OCI-LY3 (cell line): ENCODE results near the gene TFEC.
"Not testable (repeated sequence)": the region's sequence is repeated elsewhere in the genome, so short reads cannot be mapped to it uniquely, and the experiment has no call there.

Experiments used
- H2AFZ ChIP-seq: fragments of 200-600, 300-600 bp; shearing (Covaris generic); 2 replicates; pipeline ENCODE4 v1.6.0; 2014; ENCODE audit warnings: antibody characterized with exemption, low read depth, low read length
- H3K27ac ChIP-seq: fragments of 200-600, 300-600 bp; sonication (generic); 2 replicates; pipeline ENCODE4 v1.5.1; 2014; ENCODE audit warnings: mild to moderate bottlenecking, low read length, moderate library complexity, mixed read lengths
- H3K27me3 ChIP-seq: fragments of 200-600, 300-600 bp; sonication (generic); 2 replicates; pipeline ENCODE4 v1.6.1; 2014; ENCODE audit warnings: low read depth, low read length, mixed read lengths
- H3K36me3 ChIP-seq: fragments of 200-600, 300-600 bp; sonication (generic); replicated peaks from 2 replicates; pipeline ENCODE3; 2014; ENCODE audit warnings: low read depth, low read length, mixed read lengths
- H3K4me1 ChIP-seq: fragments of 300-600, 200-600 bp; sonication (generic); 2 replicates; pipeline ENCODE4 v1.6.1; 2014; ENCODE audit warnings: low read length, mixed read lengths
- H3K4me2 ChIP-seq: fragments of 200-600, 300-600 bp; sonication (generic); 2 replicates; pipeline ENCODE4 v1.6.1; 2014; ENCODE audit warnings: low read length, mixed read lengths
- H3K4me3 ChIP-seq: fragments of 300-600, 200-600 bp; sonication (generic); 2 replicates; pipeline ENCODE4 v1.5.1; 2014; ENCODE audit warnings: antibody characterized with exemption, mild to moderate bottlenecking, low read length, moderate library complexity
- H3K79me2 ChIP-seq: fragments of 300-600, 200-600 bp; shearing (Covaris generic); 2 replicates; pipeline ENCODE4 v1.6.1; 2014; ENCODE audit warnings: mild to moderate bottlenecking, low read length, mixed read lengths
- H3K9ac ChIP-seq: fragments of 300-600, 200-600 bp; shearing (Covaris generic); 2 replicates; pipeline ENCODE4 v1.6.0; 2014; ENCODE audit warnings: mild to moderate bottlenecking, low read length, moderate library complexity
- H3K9me3 ChIP-seq: fragments of 200-600, 300-600 bp; shearing (Covaris generic); 2 replicates; pipeline ENCODE4 v1.6.1; 2014; ENCODE audit warnings: low read length, mixed read lengths; ENCODE audit not compliant: insufficient read depth
- H4K20me1 ChIP-seq: fragments of 200-600, 300-600 bp; sonication (generic); 2 replicates; pipeline ENCODE4 v1.6.1; 2016; ENCODE audit warnings: low read length, mixed read lengths; ENCODE audit not compliant: insufficient read depth
- CTCF ChIP-seq: fragments of 200-600, 300-600 bp; sonication (generic); IDR thresholded peaks from 2 replicates; pipeline ENCODE4 v1.5.1; 2014; ENCODE audit warnings: antibody characterized with exemption, low read length, low read depth
- EZH2phosphoT487 ChIP-seq: fragments of 200-600 bp; shearing (Covaris generic); IDR thresholded peaks from 2 replicates; pipeline ENCODE4 v1.6.1; 2018; ENCODE audit warnings: antibody characterized with exemption, mixed run types, low read depth

Gene TFEC

GRCh38 chr7:116018731-116019130 is 11.8 kb downstream of the TFEC start:
- Histone ChIP-seq H3K27ac (peak overlapping the region; percentile 49), H3K79me2 (peaks cover 91% of the 10 kb centered on the region), H3K4me3 (no peak overlapping the region), H2AFZ (no peak overlapping the region), H3K9ac (no peak overlapping the region), H3K4me1 (peaks cover 43% of the 10 kb centered on the region), H3K36me3 (peaks cover 59% of the 10 kb centered on the region), H3K27me3 (no peaks in the 10 kb centered on the region), H4K20me1 (peaks cover 87% of the 10 kb centered on the region), H3K9me3 (no peaks in the 10 kb centered on the region), H3K4me2 (peak overlapping the region; percentile 17)
- no peak for TF ChIP-seq EZH2phosphoT487
- TF ChIP-seq CTCF, result no peak

- peaks cover 18% of the 10 kb centered on the region for H3K4me1 ChIP-seq
- peaks cover 59% of the 10 kb centered on the region for H3K36me3 ChIP-seq
- H3K27ac ChIP-seq, result no peak overlapping the region
- H3K9ac ChIP-seq, result no peak overlapping the region
- no peak overlapping the region for H2AFZ ChIP-seq
- H3K27me3 ChIP-seq, result no peaks in the 10 kb centered on the region
- H4K20me1 ChIP-seq, result peaks cover 71% of the 10 kb centered on the region
- H3K9me3 ChIP-seq, result no peaks in the 10 kb centered on the region
- TF ChIP-seq EZH2phosphoT487, result no peak
- H3K4me3 ChIP-seq, result no peak overlapping the region
- no peak overlapping the region for H3K4me2 ChIP-seq
- H3K79me2 ChIP-seq, result peaks cover 70% of the 10 kb centered on the region
Measured at GRCh38 chr7:116013675-116014074, 16.9 kb downstream of the TFEC start.

GRCh38 chr7:116011584-116011983 is 19.0 kb downstream of the TFEC start:
- Histone ChIP-seq H3K9me3 (peaks cover 4% of the 10 kb centered on the region; the same call in 1 of the 2 replicates), H3K27ac (no peak overlapping the region), H3K36me3 (peaks cover 69% of the 10 kb centered on the region), H3K9ac (no peak overlapping the region), H4K20me1 (peaks cover 55% of the 10 kb centered on the region), H3K4me3 (no peak overlapping the region), H3K27me3 (no peaks in the 10 kb centered on the region), H3K4me2 (no peak overlapping the region), H3K79me2 (peaks cover 67% of the 10 kb centered on the region), H3K4me1 (peaks cover 12% of the 10 kb centered on the region), H2AFZ (no peak overlapping the region)
- no peak for TF ChIP-seq CTCF
- TF ChIP-seq EZH2phosphoT487, result no peak

DNA sequence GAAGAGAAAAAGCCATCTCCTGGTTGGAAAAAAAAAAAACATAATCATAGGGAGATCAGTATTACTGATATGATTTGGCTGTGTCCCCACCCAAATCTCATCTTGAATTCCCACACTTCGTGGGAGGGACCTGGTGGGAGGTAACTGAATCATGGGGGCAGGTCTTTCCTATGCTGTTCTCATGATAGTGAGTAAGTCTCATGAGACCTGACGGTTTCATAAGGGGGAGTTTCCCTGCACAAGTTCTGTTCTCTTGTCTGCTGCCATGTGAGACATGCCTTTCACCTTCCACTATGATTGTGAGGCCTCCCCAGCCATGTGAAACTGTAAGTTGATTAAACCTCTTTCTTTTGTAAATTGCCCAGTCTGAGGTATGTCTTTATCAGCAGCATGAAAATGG is 25.8 kb downstream of the TFEC start:
- H3K4me3 ChIP-seq, H2AFZ ChIP-seq, H3K27me3 ChIP-seq, H3K9ac ChIP-seq, H3K9me3 ChIP-seq, H3K4me2 ChIP-seq: not testable (repeated sequence)
- Histone ChIP-seq H3K36me3 (peaks cover 72% of the 10 kb centered on the region), H3K79me2 (peaks cover 88% of the 10 kb centered on the region), H4K20me1 (peaks cover 56% of the 10 kb centered on the region), H3K27ac (peak overlapping the region; percentile 48), H3K4me1 (peaks cover 13% of the 10 kb centered on the region)

DNA sequence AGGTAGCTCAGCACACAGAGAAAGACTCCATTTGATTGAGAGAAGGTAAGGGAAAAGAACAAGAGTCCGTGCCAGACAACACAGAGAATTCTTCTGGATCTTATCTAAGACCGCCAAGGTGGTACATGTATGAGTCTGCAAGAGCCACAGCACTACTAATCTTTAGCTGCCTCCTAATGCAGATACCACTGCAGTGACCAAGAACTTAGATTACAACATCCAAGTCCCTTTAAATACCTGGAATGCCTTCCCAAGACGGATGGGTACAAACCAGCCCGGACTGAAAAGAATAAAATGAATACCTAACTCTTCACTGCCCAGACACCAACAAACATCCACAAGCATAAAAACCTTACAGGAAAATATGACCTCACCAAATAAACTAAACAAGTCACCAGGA is 33.3 kb downstream of the TFEC start:
- Histone ChIP-seq H3K27me3 (no peaks in the 10 kb centered on the region), H2AFZ (no peak overlapping the region)

More for the DNA sequence above, 33.3 kb downstream of the TFEC start:
- TF ChIP-seq EZH2phosphoT487, result no peak
- TF ChIP-seq CTCF, result no peak
- H3K27ac ChIP-seq, result no peak overlapping the region
- no peaks in the 10 kb centered on the region for H3K9me3 ChIP-seq
- no peak overlapping the region for H3K4me2 ChIP-seq
- peaks cover 62% of the 10 kb centered on the region for H3K36me3 ChIP-seq
- peaks cover 84% of the 10 kb centered on the region for H4K20me1 ChIP-seq
- peaks cover 93% of the 10 kb centered on the region for H3K79me2 ChIP-seq
- H3K4me3 ChIP-seq, result no peak overlapping the region
- H3K4me1 ChIP-seq, result no peaks in the 10 kb centered on the region
- H3K9ac ChIP-seq, result no peak overlapping the region
